ENCODE data around the gene TTBK1. TPM values are rescaled to one million over a fixed set of nuclear protein-coding genes. Genes with fewer than 3 reads are reported as not detected.

The TTBK1 gene
- total and polyA plus RNA-seq, 2 donors from 2014 or later = 0.26 to 0.31 TPM

- Histone ChIP-seq H3K27ac (ENCODE audit: low read depth in 2 of 2, low read length in 2 of 2) (no peak overlapping the region), H3K27me3 (ENCODE audit: control insufficient read depth, insufficient read depth, low read length) (no peaks in the 10 kb centered on the region), H3K36me3 (ENCODE audit: control insufficient read depth in 2 of 3, insufficient read depth in 3 of 3, low read length in 3 of 3) (peaks cover 0 to 13% (median 3%) of the 10 kb centered on the region in 3 donors), H3K9me3 (ENCODE audit: control insufficient read depth in 2 of 3, insufficient read depth in 1 of 3, low read length in 3 of 3) (no peaks in the 10 kb centered on the region), H3K4me3 (ENCODE audit: low read length in 3 of 3) (no peak overlapping the region), H3K4me1 (ENCODE audit: control insufficient read depth in 2 of 3, insufficient read depth in 2 of 3, low read depth in 1 of 3, low read length in 3 of 3) (no peaks in the 10 kb centered on the region), H3K9ac (ENCODE audit: low read length in 3 of 3) (no peak overlapping the region)
- FAIRE-seq (no peak), DNase-seq (peak in 1 of 5 donors; percentile 15)
- no peak for TF ChIP-seq CTCF (IDR thresholded peaks at IDR 0.05; ENCODE audit: borderline replicate concordance, extremely low read depth, insufficient read depth)
- intact Hi-C loops (cut with DNase I) = no loop called here
Observed at GRCh38 chr6:43221046-43221972, 22.0 kb upstream of the TTBK1 start.

DNA sequence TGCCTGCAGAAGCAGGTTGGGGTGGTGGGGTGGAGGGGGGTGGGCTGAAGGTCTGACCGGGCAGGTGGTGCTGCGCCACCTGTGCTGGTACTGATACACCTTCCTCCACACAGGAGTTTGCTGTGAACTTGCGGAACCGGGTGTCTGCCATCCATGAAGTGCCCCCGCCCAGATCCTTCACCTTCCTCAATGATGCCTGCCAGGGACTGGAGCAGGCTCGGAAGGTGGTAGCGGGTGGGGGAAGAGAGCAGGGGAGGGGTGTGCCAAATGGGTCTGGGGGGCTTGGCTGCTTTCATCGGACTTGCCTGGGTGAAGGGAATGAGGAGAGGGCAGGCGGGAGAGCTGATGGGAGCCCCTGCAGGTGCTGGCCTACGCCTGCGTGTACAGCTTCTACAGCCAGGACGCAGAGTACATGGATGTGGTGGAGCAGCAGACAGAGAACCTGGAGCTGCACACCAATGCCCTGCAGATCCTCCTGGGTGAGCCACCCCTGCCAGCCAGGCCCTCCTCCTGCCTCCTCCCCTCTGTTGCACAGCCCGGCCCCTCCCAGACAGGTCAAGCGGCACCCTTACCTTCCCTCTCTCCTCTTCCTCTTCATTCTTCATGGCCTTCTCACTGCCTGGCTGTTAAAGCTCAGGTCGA is 20.7 kb upstream of the TTBK1 start:
- H3K36me3 ChIP-seq (ENCODE audit: control insufficient read depth in 2 of 3, insufficient read depth in 3 of 3, low read length in 3 of 3) = peaks cover 0 to 12% (median 2%) of the 10 kb centered on the region in 3 donors
- intact Hi-C loops (cut with DNase I) = no loop called here
- H3K27ac ChIP-seq (ENCODE audit: low read depth in 2 of 2, low read length in 2 of 2) = no peak overlapping the region
- H3K27me3 ChIP-seq (ENCODE audit: control insufficient read depth, insufficient read depth, low read length) = no peaks in the 10 kb centered on the region
- H3K9ac ChIP-seq (ENCODE audit: low read length in 3 of 3) = no peak overlapping the region
- TF ChIP-seq CTCF (IDR thresholded peaks at IDR 0.05; ENCODE audit: borderline replicate concordance, extremely low read depth, insufficient read depth) = no peak
- DNase-seq = peak in 1 of 5 donors; percentile 34
- no peak overlapping the region for H3K4me3 ChIP-seq (ENCODE audit: low read length in 3 of 3)
- FAIRE-seq = no peak
- no peaks in the 10 kb centered on the region for H3K9me3 ChIP-seq (ENCODE audit: control insufficient read depth in 2 of 3, insufficient read depth in 1 of 3, low read length in 3 of 3)
- H3K4me1 ChIP-seq (ENCODE audit: control insufficient read depth in 2 of 3, insufficient read depth in 2 of 3, low read depth in 1 of 3, low read length in 3 of 3) = no peaks in the 10 kb centered on the region

GRCh38 chr6:43223175-43223574 is 20.1 kb upstream of the TTBK1 start:
- no peak overlapping the region for H3K4me3 ChIP-seq (ENCODE audit: low read length in 3 of 3)
- no peak overlapping the region for H3K9ac ChIP-seq (ENCODE audit: low read length in 3 of 3)
- H3K9me3 ChIP-seq (ENCODE audit: control insufficient read depth in 2 of 3, insufficient read depth in 1 of 3, low read length in 3 of 3) = no peaks in the 10 kb centered on the region
- no peak overlapping the region for H3K27ac ChIP-seq (ENCODE audit: low read depth in 2 of 2, low read length in 2 of 2)
- no peak for TF ChIP-seq CTCF (IDR thresholded peaks at IDR 0.05; ENCODE audit: borderline replicate concordance, extremely low read depth, insufficient read depth)
- no peak for FAIRE-seq
- no peaks in the 10 kb centered on the region for H3K4me1 ChIP-seq (ENCODE audit: control insufficient read depth in 2 of 3, insufficient read depth in 2 of 3, low read depth in 1 of 3, low read length in 3 of 3)
- H3K36me3 ChIP-seq (ENCODE audit: control insufficient read depth in 2 of 3, insufficient read depth in 3 of 3, low read length in 3 of 3) = peaks cover 0 to 12% (median 2%) of the 10 kb centered on the region in 3 donors
- DNase-seq = peak in 1 of 5 donors; percentile 34
- intact Hi-C loops (cut with DNase I) = no loop called here
- H3K27me3 ChIP-seq (ENCODE audit: control insufficient read depth, insufficient read depth, low read length) = no peaks in the 10 kb centered on the region

All from kidney (tissue), 14 donors.